Kidney (tissue), 14 donors: Measurements from ENCODE around the gene AQP3. TPM values are rescaled to one million over a fixed set of nuclear protein-coding genes. Genes with fewer than 3 reads are reported as not detected.

ENCODE experiments used
- DNase-seq, 5 donors: peaks; one replicate each; pipeline ENCODE4 v3.0.0-alpha.2; 2013 to 2020
- FAIRE-seq: peaks from 2 replicates; lab custom pipeline; 2012; peaks lifted over from hg19 to GRCh38; lab: Jason Lieb, UNC
- H3K27ac ChIP-seq, 2 donors: one replicate each; pipeline ENCODE4 v1.7.0; 2013; ENCODE audit warnings: low read depth in 2 of 2, low read length in 2 of 2, inconsistent platforms in 1 of 2
- H3K27me3 ChIP-seq: one replicate; pipeline ENCODE4 v1.7.1; 2013; ENCODE audit warnings: low read length, inconsistent platforms; ENCODE audit not compliant: control insufficient read depth, insufficient read depth
- H3K36me3 ChIP-seq, 3 donors: one replicate each; pipeline versions ENCODE4 v1.7.0 to v1.7.1; 2013; ENCODE audit warnings: low read length in 3 of 3, control low read depth in 1 of 3, inconsistent platforms in 1 of 3; ENCODE audit not compliant: insufficient read depth in 3 of 3, control insufficient read depth in 2 of 3
- H3K4me1 ChIP-seq, 3 donors: one replicate each; pipeline versions ENCODE4 v1.7.0 to v1.7.1; 2013; ENCODE audit warnings: low read length in 3 of 3, inconsistent platforms in 1 of 3, low read depth in 1 of 3; ENCODE audit not compliant: control insufficient read depth in 2 of 3, insufficient read depth in 2 of 3
- H3K4me3 ChIP-seq, 3 donors: one replicate each; pipeline versions ENCODE4 v1.7.0 to v1.8.1; 2013; ENCODE audit warnings: low read length in 3 of 3, control low read depth in 1 of 3, inconsistent platforms in 1 of 3
- H3K9ac ChIP-seq, 3 donors: one replicate each; pipeline versions ENCODE4 v1.7.0 to v1.7.1; 2013; ENCODE audit warnings: low read length in 3 of 3, control low read depth in 1 of 3, inconsistent platforms in 1 of 3
- H3K9me3 ChIP-seq, 3 donors: one replicate each; pipeline versions ENCODE4 v1.7.0 to v1.7.1; 2013; ENCODE audit warnings: low read length in 3 of 3, control low read depth in 1 of 3, inconsistent platforms in 1 of 3; ENCODE audit not compliant: control insufficient read depth in 2 of 3, insufficient read depth in 1 of 3
- intact Hi-C: fragments of 100-400 bp; cut with DNase I; formaldehyde crosslinking; loops from one replicate; pipeline ENCODE4 v1.11.1; 2022
- polyA plus RNA-seq: library from polyadenylated mRNA; stranded (reverse); fragments of 350-450 nt; fragmentation: Illumina TruSeq; extraction: RNeasy Lipid Tissue Mini Kit (QIAGEN cat#74804); gene quantifications from one replicate; pipeline ENCODE4 v1.2.3, GENCODE V29; 2014; ENCODE audit warnings: low read depth, low replicate concordance; ENCODE audit not compliant: insufficient read depth
- total RNA-seq: library from RNA; stranded (reverse); fragmentation: NEBNext Ultra II Directional; extraction: Animal tissue kit (Norgen Biotek cat#: 25700); gene quantifications from one replicate; pipeline ENCODE4 v1.2.1, GENCODE V29; 2021
- TF ChIP-seq, protein P1 (sequence below): IDR thresholded peaks from 3 replicates; pipeline ENCODE4 v1.5.1; 2012; ENCODE audit warnings: mild to moderate bottlenecking, moderate library complexity, borderline replicate concordance; ENCODE audit not compliant: insufficient read depth; ENCODE audit errors: extremely low read depth
- donor health status: control.
- donor health status: control.
- donor health status: control.
- donor health status: control.
- donor health status: control.
- donor health status: DM: yes; HTN: yes; CAD: no.
- donor health status: Normal renal cell carcinoma (clear cell type).

The AQP3 gene
- total and polyA plus RNA-seq, 2 donors from 2014 or later, result 135 to 401 TPM

DNA sequence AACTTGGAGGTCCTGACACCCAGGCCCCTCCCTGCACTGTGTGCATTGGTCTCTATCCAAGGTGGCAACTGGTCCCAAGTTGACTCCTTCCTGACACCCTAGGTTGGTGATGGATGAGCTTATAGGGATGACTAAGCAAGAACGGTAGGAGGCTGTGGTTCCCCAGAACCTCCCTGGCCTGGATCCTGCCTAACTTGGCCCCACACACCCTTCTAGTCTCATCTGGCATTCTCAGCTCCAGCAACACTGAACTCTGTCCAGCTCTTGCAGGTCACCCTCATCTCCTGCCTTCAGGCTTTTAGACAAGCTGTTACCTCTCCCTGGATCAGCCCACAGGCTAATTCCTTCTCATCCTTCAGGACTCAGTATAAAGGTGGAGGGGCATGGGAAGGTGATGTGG is 16.5 kb downstream of the AQP3 start:
- no peak for DNase-seq
- Histone ChIP-seq H3K27ac (no peak overlapping the region), H3K27me3 (no peaks in the 10 kb centered on the region), H3K4me3 (no peak overlapping the region), H3K36me3 (no peaks in the 10 kb centered on the region), H3K9me3 (no peaks in the 10 kb centered on the region), H3K4me1 (peaks cover 0 to 9% (median 6%) of the 10 kb centered on the region in 3 donors), H3K9ac (no peak overlapping the region)
- no peak for FAIRE-seq
- intact Hi-C loops, result no loop called here
- TF ChIP-seq, protein P1, sequence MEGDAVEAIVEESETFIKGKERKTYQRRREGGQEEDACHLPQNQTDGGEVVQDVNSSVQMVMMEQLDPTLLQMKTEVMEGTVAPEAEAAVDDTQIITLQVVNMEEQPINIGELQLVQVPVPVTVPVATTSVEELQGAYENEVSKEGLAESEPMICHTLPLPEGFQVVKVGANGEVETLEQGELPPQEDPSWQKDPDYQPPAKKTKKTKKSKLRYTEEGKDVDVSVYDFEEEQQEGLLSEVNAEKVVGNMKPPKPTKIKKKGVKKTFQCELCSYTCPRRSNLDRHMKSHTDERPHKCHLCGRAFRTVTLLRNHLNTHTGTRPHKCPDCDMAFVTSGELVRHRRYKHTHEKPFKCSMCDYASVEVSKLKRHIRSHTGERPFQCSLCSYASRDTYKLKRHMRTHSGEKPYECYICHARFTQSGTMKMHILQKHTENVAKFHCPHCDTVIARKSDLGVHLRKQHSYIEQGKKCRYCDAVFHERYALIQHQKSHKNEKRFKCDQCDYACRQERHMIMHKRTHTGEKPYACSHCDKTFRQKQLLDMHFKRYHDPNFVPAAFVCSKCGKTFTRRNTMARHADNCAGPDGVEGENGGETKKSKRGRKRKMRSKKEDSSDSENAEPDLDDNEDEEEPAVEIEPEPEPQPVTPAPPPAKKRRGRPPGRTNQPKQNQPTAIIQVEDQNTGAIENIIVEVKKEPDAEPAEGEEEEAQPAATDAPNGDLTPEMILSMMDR, result no peak

DNA sequence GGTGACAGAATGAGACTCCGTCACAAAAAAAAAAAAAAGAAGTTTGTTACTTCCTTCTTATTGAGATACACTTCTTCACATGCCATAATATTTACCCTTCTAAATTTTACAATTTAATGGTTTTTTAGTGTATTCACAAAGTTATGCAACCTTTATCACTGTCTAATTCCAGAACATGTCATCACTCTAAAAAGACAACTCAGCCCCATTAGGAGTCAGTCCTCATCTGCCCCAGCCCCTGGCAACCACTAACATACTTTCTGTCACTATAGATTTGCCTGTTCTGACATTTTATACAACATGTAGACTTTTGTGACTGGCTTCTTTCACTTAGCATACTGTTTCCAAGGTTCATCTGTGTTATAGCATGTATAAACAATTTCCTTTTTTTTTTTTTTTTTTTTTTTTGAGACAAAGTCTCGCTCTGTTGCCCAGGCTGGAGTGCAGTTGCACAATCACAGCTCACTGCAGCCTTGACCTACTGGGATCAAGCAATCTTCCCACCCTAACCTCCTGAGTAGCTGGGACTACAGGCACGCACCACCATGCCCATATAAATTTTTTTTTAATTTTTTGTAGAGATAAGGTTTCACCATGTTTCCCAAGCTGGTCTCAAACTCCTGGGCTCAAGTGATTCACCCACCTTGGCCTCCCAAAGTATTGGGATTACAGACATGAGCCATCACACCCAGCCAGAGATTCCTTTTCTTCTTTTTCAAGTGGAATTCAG is 18.0 kb downstream of the AQP3 start:
- intact Hi-C loops, result no loop called here
- H3K36me3 ChIP-seq, result no peaks in the 10 kb centered on the region
- DNase-seq, result no peak
- H3K4me1 ChIP-seq, result peaks cover 0 to 9% (median 3%) of the 10 kb centered on the region in 3 donors
- FAIRE-seq, result no peak
- H3K9me3 ChIP-seq, result no peaks in the 10 kb centered on the region
- H3K9ac ChIP-seq, result no peak overlapping the region
- TF ChIP-seq, protein P1, result no peak
- H3K27ac ChIP-seq, result no peak overlapping the region
- H3K4me3 ChIP-seq, result no peak overlapping the region
- no peaks in the 10 kb centered on the region for H3K27me3 ChIP-seq

- H3K9me3 ChIP-seq, result no peaks in the 10 kb centered on the region
- DNase-seq (peak in 1 of 5 donors; percentile 31), FAIRE-seq (no peak)
- intact Hi-C loops, result no loop called here
- H3K36me3 ChIP-seq, result no peaks in the 10 kb centered on the region
- H3K27me3 ChIP-seq, result no peaks in the 10 kb centered on the region
- peaks cover 0 to 7% (median 0%) of the 10 kb centered on the region in 3 donors for H3K4me1 ChIP-seq
- no peak overlapping the region for H3K9ac ChIP-seq
- no peak overlapping the region for H3K27ac ChIP-seq
- TF ChIP-seq, protein P1, result no peak
- H3K4me3 ChIP-seq, result no peak overlapping the region
These were observed 20.5 kb downstream of the AQP3 start for GRCh38 chr9:33426843-33427293.
